AG08395 (cell line): ENCODE results near the gene ERP44.
A peak's percentile ranks its signal among the peaks of the same experiment; 100 is the strongest.
"Not testable (repeated sequence)": the region's sequence is repeated elsewhere in the genome, so short reads cannot be mapped to it uniquely, and the experiment has no call there.

Experiments used
- DNase-seq: peaks from one replicate; pipeline ENCODE4 v3.0.0; 2012; ENCODE audit warnings: mixed read lengths, low spot score

Gene ERP44

DNA sequence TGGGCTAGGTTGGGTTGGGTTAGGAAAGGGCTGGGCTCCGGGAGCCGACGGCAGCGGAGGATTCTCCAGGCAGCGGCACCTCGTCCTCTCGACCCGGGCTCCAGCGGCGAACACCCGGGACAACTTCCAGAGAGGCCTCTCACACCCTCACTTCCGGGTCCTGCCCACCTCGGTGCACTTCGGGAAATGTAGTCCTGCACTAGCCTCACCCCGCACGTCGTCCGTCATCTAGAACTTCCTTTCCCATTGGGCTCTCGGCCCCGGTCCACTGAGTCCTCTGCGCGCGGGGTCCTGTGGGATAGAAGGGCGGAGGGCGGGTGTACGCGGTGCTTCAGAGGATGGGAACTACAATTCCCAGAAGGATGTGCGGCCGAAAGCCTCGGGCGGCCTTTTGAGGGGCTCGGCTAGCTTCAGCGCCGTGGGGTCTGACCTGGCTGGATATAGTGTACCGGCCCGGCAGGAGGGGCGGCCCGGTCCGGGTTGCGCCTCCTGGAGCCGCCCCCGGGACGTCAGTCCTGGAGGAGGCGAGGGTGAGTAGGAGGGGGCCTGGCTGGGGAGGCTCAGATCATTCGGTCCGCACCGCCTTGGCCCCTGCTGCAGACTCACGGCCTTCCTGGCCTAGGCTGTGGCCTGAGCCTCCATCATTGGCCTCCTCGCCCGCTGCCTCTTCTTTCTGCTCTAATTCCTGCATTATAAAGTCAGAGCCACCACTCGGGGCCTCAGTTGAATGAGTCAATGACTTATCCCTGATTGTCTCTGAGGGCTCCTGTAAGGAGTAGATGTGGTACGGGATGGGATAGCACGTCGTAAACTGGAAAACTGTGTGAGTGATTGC, at the start of gene ERP44, which contains the start of gene INVS:
Gene ERP44, minus strand, starts transcription at position 114 of the 835 bp plus-strand sequence. CDS start 160 bp downstream, outside the sequence.
Gene INVS, plus strand, starts transcription at position 357 of the 835 bp plus-strand sequence. CDS start 5,279 bp downstream, outside the sequence.
- DNase-seq, result peak; percentile 97

DNA sequence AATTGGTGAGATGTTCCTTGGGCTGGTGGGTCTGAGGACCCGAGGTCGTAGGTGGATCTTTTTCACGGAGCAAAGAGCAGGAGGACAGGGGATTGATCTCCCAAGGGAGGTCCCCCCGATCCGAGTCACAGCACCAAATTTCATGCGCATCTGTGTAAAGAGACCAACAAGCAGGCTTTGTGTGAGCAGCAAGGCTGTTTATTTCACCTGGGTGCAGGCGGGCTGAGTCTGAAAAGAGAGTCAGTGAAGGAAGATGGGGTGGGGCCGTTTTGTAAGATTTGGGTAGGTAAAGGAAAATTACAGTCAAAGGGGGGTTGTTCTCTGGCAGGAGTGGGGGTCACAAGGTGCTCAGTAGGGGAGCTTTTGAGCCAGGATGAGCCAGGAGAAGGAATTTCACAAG, 47.2 kb upstream of the ERP44 start:
- not testable (repeated sequence) for DNase-seq

DNA sequence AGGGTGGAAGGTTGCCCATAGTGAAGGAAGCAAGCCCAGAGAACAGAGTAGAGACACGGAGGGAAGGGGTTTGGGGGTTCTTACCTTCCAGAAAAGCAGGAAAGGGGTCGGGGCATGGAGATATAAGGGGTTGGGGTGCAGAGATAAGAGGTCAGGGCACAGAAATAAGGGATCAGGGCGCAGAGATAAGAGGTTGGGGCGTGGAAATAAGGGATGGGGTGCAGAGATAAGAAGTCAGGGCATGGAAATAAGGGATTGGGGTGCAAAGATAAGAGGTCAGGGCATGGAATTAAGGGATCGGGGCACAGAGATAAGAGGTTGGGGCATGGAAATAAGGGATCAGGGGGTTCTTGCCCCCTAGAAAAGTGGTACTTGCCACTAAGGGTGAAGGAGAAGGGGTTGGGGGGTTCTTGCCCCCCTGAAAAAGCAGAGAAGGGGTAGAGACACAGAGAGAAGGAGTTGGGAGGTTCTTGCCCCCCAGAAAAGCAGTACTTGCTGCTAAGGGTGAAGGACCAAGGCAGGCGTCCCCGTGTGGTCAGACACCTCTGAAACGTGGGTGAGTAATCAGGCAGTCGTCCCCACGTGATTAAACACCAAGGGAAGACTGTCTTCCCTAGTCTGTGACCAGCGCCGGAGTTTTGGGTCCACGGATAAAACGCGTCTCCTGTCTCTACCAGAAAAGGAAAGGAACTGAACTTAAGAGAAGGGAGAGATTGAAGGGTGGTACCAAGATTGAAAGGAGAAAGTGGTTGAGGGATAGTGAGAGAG, 46.6 kb upstream of the ERP44 start:
- DNase-seq, result not testable (repeated sequence)

DNA sequence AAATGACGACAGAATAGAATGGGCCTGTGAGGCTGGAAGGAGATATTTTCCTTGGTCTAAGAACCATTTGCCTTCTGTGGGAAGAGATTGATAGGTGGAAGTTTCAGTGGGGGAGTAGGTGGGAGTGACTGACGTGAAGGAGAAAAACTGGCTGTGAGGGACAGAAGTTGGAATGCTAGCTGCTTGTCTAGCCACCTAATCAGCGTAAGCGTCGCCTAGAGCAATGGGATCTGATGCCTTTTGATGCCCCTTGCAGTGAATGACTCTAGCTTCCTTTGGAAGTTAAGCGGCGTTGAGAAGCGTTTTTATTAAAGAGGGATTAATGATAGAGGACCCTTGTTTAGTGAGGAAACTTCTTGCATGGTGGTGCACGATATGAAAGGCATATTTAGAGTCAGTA, 43.1 kb upstream of the ERP44 start:
- DNase-seq, result not testable (repeated sequence)

DNA sequence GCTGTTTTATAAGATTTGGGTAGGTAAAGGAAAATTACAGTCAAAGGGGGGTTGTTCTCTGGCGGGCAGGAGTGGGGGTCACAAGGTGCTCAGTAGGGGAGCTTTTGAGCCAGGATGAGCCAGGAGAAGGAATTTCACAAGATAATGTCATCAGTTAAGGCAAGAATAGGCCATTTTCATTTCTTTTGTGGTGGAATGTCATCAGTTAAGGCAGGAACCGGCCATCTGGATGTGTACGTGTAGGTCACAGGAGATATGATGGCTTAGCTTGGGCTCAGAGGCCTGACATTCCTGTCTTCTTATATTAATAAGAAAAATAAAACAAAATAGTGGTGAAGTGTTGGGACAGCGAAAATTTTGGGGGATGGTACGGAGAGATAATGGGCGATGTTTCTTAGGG, 41.5 kb upstream of the ERP44 start:
- DNase-seq, result not testable (repeated sequence)

DNA sequence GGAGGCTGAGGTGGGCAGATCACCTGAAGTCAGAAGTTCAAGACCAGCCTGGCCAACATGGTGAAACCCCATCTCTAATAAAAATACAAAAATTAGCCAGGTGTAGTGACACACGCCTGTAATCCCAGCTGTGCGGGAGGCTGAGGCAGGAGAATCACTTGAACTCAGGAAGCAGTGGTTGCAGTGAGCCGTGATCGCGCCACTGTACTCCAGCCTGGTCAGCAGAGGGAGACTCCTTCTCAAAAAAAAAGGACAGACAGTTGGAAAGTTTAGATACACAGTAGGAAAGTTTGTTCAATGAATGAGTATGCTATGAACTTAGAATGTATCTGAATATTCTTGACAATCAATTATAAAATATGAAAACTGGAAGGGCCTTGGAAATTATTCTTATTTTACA, 38.0 kb upstream of the ERP44 start:
- DNase-seq, result not testable (repeated sequence)

DNA sequence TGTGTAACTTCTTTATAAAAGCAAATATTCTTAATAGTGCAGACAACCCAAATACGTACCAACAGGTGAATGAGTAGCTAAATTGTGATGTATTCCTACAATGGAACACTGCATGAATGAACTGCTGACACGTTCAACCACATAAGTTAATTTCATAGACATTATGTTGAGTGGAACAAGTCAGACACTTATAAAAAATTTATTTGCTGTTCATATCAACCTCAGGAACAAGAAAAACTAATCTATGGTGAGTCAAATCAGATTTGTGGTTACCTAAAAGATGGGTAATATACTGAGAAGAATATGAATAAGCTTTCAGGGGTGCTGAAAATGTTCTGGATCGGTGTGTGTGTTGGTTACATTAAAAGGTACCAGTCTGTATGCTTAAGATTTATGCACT, 35.9 kb upstream of the ERP44 start:
- no peak for DNase-seq

DNA sequence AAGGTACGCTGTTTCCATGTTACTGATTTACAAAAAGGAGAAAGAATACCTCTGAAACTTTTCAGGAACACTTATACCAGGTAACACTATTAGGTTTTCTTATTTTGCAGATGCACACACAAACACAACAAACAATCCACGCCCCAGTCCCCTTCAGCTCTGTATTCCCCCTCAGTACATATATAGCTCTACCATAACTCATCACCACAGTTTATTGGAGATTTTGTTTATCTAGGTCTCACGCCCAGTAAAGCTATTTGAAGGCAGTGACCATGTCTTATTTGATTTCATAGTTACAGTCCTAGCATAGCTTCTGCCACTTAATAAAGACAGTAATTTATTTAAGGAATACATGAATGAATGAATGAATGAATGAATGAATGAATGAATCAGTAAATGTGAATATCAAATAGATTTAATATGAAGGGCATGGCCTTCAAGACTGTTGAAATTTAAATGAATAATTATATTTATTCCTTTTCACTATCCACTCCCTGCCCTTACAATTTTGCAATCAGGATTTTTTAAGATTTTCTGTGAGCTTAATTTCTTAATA, 33.2 kb upstream of the ERP44 start:
- DNase-seq, result no peak

DNA sequence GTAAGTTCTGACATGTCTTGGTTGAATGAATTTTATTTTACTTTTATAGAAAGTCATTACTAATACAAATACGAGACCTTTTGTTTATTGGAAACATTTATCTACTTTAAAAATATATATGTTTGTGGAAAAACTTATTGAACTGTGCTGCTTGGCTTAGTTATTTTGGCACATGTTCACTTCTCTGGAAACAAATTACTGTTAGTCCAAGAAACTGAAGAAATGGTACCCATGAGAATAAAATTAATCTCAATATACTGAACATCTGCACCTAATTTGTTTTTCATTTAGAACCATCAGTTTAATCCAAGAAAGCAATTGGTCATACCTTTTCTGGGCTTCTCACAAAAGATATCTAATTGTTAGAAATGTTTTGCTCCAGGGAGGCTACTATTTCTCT, 32.4 kb upstream of the ERP44 start:
- no peak for DNase-seq

DNA sequence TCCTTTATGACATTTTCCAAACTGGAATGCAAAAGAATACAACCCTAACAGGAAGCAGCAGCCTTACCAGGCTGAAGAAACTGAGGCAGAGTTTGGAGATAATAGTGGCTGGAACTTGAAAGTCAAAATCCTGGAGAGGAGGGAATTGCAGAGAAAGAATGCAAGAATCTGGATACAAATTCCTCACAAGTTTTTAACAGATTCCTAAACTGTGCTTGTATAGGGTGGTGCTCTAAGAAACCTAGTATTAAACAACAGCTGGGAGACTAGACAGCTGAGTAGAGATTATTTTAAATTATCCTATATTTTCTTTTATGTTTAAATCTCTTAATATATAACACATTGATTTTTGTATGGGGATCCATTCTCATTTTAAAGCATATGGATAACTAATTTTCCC, 31.0 kb upstream of the ERP44 start:
- no peak for DNase-seq

DNA sequence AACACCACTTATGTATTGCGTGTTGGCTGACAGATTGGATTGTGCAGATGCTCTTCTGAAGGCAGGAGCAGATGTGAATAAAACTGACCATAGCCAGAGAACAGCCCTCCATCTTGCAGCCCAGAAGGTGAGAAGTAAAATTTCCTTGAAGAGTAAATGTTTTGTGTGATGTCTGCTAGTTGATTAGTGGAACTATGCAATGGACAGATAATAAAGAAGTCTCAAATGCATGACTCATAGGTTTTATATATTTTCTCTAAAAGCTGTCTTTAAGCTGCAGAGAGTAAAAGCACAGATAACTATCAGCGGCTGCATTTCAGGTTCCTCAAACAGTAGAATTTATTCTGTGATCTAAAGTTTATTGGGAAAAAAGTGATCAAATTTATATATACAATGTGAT, 27.6 kb upstream of the ERP44 start:
- no peak for DNase-seq

DNA sequence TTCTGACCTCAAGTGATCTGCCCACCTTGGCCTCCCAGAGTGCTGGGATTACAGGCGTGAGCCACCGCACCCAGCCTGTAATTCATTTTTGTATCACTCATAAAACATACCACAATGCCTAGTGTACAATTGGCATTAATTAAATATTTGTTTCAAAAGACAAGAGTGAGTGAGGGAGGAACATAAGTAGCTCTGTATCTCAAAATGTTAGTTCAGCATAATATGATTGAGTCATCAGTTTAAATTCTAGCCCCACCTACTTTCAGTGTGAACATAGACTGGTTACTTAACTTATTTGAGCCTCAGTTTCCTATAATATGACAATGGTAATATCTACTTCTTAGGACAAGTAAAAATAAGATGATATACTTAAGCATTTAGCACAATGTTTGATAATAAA, 27.1 kb upstream of the ERP44 start:
- DNase-seq, result no peak

DNA sequence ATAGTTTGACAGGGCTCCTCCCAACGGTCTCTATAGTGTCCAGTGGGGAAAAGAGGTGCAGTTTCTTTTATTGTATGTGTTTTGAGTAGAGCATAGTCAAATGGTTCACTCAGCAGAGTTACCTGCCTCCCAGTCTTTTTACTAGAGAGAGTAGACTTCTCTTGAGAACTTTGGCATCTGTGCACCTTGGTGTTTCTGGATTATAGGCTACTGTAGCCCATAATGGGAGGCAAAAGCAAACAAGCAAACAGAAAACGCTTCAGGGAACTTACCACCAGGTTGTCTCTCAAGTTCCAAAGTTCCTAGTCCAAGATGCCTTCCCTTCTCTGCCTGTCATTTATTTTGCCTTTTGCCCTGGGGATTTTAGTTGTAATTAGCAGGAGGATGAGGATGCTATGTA, 26.4 kb upstream of the ERP44 start:
- DNase-seq, result no peak

DNA sequence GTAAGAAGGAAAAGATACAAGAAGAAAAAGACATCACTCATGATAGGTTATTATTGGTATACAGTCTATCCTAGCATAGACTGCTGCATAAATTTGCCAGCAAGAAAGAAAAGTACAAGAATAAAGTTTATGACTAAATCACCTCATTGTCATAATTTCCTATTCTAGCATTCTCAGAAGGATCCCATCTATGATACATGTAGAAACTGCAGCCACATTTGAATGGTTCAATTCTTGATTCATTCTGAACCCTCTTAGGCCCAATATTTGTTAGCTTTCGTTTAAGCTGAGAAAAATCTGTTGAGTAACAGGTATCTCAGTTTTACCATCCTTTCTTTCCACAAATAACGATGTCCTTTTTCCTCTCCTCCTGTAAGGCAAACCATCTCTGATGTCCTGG, 21.5 kb upstream of the ERP44 start:
- DNase-seq, result no peak

DNA sequence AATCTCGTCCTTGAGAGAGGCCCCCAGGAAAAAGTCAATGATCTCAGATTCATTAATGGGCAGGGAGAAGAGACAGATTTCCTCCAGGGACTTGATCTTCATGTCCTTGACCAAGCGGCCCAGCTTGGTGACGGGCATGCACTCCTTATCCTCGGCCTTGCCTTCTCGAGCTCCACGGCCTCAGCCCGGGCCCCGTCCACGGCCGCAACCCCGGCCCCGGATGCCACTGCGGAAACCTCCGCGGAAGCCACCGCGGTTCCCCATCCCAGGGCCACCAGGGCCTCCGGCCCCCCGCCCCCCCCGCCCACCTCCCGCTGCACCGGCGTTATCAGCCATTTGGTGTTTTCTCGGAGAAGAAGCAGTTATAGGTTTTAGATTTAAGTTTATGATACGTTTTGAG, 18.5 kb upstream of the ERP44 start:
- DNase-seq, result no peak

DNA sequence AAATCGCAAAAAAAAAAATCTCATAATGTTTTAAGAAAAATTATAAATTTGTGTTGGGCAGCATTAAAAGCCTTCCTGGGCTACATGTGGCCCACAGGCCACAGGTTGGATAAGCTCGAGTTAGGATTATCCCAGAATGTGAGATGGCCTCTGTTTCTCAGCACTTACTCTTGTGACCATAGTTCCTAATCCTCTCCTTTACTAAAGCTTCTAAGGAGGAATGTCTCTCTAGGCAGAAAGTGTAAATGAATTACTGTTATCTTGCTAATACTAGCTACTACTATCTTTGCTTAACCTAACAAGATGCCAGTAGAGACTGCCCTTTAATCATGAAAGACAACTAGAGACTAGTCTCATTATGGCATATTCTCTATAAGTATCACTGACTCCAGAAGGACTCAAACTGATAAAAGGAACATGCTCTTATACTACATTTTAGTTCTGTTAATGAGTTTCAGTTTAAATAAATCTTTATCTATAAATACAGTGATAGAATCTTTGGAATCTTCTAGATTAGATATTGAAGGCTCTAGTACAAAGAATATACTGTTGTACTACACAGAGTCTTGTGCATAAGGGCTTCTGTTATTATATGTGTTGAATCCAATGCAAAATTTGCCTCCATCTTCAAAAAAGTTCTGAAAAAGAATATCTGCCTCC, 14.0 kb upstream of the ERP44 start:
- DNase-seq, result no peak

DNA sequence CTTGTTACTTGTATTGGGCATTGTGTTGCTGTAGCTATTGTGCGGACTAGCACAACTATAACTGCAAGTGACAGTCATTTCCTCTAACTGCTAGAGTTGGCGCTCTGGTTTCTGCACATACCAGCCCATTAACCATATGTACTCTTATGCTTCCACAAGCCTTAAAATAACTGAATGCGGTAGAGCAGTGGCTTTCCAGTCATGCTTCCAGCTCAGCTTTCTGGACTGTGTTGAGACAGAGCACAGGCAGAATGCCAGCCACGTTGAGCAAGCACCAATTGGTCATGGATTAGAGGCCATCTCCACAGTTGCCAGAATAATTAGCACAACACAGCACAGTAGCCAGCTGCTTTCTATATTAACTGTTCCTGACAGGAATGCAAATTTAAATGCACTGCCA, 12.4 kb upstream of the ERP44 start:
- peak; percentile 90 for DNase-seq

DNA sequence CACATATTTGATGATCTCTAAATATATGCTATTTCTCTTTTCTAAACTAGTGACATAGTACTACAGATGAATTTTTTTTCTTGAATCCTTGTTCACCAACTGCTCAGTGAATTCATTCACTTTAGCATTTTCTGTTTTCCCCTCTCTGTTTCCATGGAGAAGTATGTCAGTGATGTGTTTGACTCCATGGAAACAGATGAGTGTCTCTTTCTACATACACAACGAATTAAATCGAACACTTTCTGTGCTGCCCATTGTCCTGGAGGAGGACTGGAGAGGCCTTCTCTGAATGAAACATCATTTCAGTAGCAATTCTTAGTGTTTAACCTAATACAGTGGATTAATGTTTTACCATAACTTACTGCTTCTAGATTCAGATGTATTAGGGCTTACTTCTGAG, 9.8 kb upstream of the ERP44 start:
- no peak for DNase-seq

DNA sequence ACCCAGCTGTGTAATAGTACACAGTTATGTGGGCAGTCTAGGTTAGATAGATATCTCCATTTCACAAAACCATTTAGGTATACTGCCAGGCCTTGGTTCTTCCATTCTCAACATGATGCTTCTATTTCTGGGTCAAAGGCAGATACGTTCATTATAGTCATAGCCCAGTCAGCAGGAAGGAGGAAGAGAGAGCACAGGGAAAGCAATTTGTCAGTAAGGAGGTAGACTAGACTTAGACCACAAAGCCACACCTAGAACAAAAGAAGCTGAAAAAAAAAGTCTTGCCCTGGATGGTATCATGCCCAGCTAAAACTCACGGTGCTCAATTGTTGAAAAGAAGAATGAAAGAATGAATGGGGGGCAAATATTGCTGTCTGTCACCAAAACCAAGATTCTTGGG, 7.8 kb upstream of the ERP44 start:
- DNase-seq, result no peak

DNA sequence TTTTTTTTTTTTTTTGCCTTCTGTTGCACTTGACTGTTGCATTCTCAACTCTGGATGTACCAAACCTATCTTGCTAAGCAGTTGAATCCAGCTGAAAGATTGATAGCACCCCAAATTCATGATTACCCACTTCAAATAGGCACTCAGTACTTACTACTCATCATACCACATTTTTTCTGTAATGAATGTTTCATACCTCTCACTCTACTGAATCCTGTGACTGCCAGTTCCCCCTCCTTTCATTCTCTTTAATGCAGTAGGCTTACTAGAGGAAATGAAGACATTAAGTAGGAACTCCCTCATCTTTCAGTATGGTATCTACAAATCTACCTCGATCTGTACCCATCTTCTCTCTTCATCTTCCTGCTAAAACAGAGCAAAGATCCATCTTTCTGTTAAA, 7.1 kb upstream of the ERP44 start:
- DNase-seq, result no peak

DNA sequence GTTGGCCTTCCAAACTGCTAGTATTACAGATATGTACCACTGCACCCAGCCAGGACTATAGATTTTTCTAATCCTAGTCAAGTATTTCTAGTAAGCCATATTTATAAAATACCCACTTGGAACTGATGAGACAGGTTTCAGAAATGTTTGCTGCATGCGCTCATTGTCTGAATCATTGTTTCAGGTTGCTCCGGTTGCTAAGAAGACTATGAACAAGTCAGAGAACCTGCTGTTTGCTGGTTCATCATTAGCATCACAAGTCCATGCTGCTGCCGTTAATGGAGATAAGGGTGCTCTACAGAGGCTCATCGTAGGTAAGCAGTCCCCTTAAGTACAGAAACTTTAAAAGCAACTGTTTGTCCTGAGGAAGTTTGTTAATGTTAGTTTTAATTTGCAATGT, 5.5 kb upstream of the ERP44 start:
- no peak for DNase-seq

DNA sequence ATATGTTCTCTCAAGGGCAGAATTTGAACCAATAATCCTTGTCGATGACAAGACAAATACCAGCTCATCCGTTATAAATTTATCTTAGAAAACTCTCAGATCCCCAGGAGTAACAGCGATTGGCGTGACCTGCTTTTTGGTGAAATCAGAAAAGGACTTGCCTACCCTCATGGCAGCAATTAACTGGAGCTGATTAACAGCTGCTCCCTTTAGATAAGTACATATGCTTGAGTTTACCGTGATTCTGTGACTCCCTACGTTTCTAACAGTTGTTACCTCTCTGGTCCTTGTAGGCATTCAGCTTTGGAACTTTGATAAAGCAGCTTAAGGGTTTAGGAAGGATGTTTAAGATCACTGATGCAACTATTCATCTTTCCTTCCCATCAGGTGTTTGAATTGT, 2.8 kb upstream of the ERP44 start:
- no peak for DNase-seq
